DMS 273 (cell line): ENCODE data around the gene GIPC2.

Experiments
- DNase-seq: peaks from one replicate; lab custom pipeline; 2025; ENCODE audit not compliant: unreplicated experiment; lab: John Stamatoyannopoulos, UW

The GIPC2 gene

GRCh38 chr1:78143152-78143551 is 97.4 kb downstream of the GIPC2 start:
- no peak for DNase-seq

- no peak for DNase-seq
These were observed 97.9 kb downstream of the GIPC2 start for GRCh38 chr1:78143673-78144072.

GRCh38 chr1:78145105-78145580 is 99.4 kb downstream of the GIPC2 start:
- peak; percentile 80 for DNase-seq

GRCh38 chr1:78146205-78146771 is 100.5 kb downstream of the GIPC2 start:
- no peak for DNase-seq

- DNase-seq, result no peak
These were observed 101.3 kb downstream of the GIPC2 start for GRCh38 chr1:78147031-78147430.

GRCh38 chr1:78153092-78153736 is 107.4 kb downstream of the GIPC2 start:
- DNase-seq, result no peak

- DNase-seq, result no peak
These were observed 109.4 kb downstream of the GIPC2 start for GRCh38 chr1:78155121-78155520.

GRCh38 chr1:78156805-78157521 is 111.2 kb downstream of the GIPC2 start:
- DNase-seq, result no peak

GRCh38 chr1:78165816-78166215 is 120.0 kb downstream of the GIPC2 start:
- no peak for DNase-seq

- no peak for DNase-seq
These were observed 122.5 kb downstream of the GIPC2 start for GRCh38 chr1:78168306-78168705.

GRCh38 chr1:78170859-78171258 is 125.1 kb downstream of the GIPC2 start:
- DNase-seq, result no peak

GRCh38 chr1:78171736-78172590 is 126.2 kb downstream of the GIPC2 start:
- DNase-seq, result no peak

- DNase-seq, result peak; percentile 92
These were observed 130.7 kb downstream of the GIPC2 start for GRCh38 chr1:78176448-78176847.

- DNase-seq, result no peak
These were observed 132.0 kb downstream of the GIPC2 start for GRCh38 chr1:78177708-78178270.

- DNase-seq, result no peak
These were observed 133.1 kb downstream of the GIPC2 start for GRCh38 chr1:78178816-78179215.

GRCh38 chr1:78184460-78185072 is 138.8 kb downstream of the GIPC2 start:
- no peak for DNase-seq
